ENCODE data around the gene SLC30A7. TPM values are rescaled to one million over a fixed set of nuclear protein-coding genes. Genes with fewer than 3 reads are reported as not detected.

Gene SLC30A7
- total and polyA plus RNA-seq, 7 experiments from 2014 or later, result 9.0 to 44.5 (median 32.1) TPM

- Mint-ChIP-seq H3K4me1 (peaks cover 17 to 56% (median 46%) of the 10 kb centered on the region in 7 donors), H3K4me3 (peak within 1 kb of the TSS; percentile 91 to 100 (median 99)), H3K27me3 (no peaks in the 10 kb centered on the region), H3K27ac (peak within 1 kb of the TSS; percentile 95 to 100 (median 99)), H3K9me3 (peaks cover 0 to 14% (median 8%) of the 10 kb centered on the region in 11 donors), H3K36me3 (peaks cover 18 to 32% (median 26%) of the 10 kb centered on the region in 5 donors)
- peaks cover 7 to 10% of the 10 kb centered on the region in 2 donors for H3K4me1 ChIP-seq (ENCODE audit: control insufficient read depth in 2 of 2, insufficient read depth in 2 of 2, low read length in 2 of 2)
- H3K36me3 ChIP-seq (ENCODE audit: control insufficient read depth in 2 of 3, insufficient read depth in 3 of 3, low read length in 3 of 3), result peaks cover 0 to 16% (median 0%) of the 10 kb centered on the region in 3 experiments
- DNase-seq (peak; percentile 28 to 66 (median 50)), ATAC-seq (peak; percentile 22)
- POLR2A ChIA-PET, result interaction anchor here (0.6 to 3.1 kb wide), 16 partner anchors 9 to 856 kb away, joined by 3 to 17 read pairs (median 4); no protein-coding TSS in a partner anchor
- intact Hi-C loops (cut with micrococcal nuclease), result loop anchor here (1.0 to 10.0 kb wide), 10 partner anchors 18 to 1045 kb away; partner anchors contain the start of genes TRMT13 (in 2 of the 2), AGL (in 1 of the 2), CDC14A (in 1 of the 2) and RTCA (in 1 of the 2)
- peaks cover 0 to 4% (median 0%) of the 10 kb centered on the region in 3 experiments for H3K9me3 ChIP-seq (ENCODE audit: control insufficient read depth in 2 of 3, low read length in 3 of 3)
- CTCF ChIA-PET, result interaction anchor here (0.8 to 1.5 kb wide), 2 partner anchors 9 to 439 kb away, joined by 3 to 4 read pairs; no protein-coding TSS in a partner anchor
- no peaks in the 10 kb centered on the region for H3K27me3 ChIP-seq (ENCODE audit: control insufficient read depth in 2 of 2, insufficient read depth in 2 of 2, low read length in 2 of 2)
- H3K4me3 ChIP-seq (ENCODE audit: low read length), result peak within 1 kb of the TSS; percentile 96
- H3K27ac ChIP-seq (ENCODE audit: low read depth, low read length), result peak within 1 kb of the TSS; percentile 95
Measured at GRCh38 chr1:100894603-100895539, 1.0 kb upstream of the SLC30A7 start, which contains the start of gene EXTL2. Gene EXTL2 (minus strand): TSS chr1:100894842. CDS start chr1:100888757, 6,085 bp downstream.

GRCh38 chr1:100896481-100896982, 642 bp downstream of the SLC30A7 start:
- peaks cover 8 to 27% (median 22%) of the 10 kb centered on the region in 5 donors for H3K36me3 Mint-ChIP-seq
- Histone ChIP-seq H3K36me3 (ENCODE audit: control insufficient read depth in 2 of 3, insufficient read depth in 3 of 3, low read length in 3 of 3) (peaks cover 0 to 22% (median 0%) of the 10 kb centered on the region in 3 experiments), H3K9me3 (ENCODE audit: control insufficient read depth in 2 of 3, low read length in 3 of 3) (no peaks in the 10 kb centered on the region), H3K4me3 (ENCODE audit: low read length) (peak overlapping the region; percentile 96), H3K27me3 (ENCODE audit: control insufficient read depth in 2 of 2, insufficient read depth in 2 of 2, low read length in 2 of 2) (no peaks in the 10 kb centered on the region), H3K27ac (ENCODE audit: low read depth, low read length) (peak overlapping the region; percentile 95), H3K4me1 (ENCODE audit: control insufficient read depth in 2 of 2, insufficient read depth in 2 of 2, low read length in 2 of 2) (peaks cover 7 to 10% of the 10 kb centered on the region in 2 donors)
- no peaks in the 10 kb centered on the region for H3K27me3 Mint-ChIP-seq
- intact Hi-C loops (cut with micrococcal nuclease), result loop anchor here (1.0 to 10.0 kb wide), 11 partner anchors 129 to 932 kb away; partner anchors contain the start of genes RTCA (in 2 of the 2), CDC14A (in 1 of the 2), DPH5 (in 1 of the 2) and SLC35A3 (in 1 of the 2)
- H3K27ac Mint-ChIP-seq, result peak overlapping the region; percentile 95 to 100 (median 99)
- H3K9me3 Mint-ChIP-seq, result peaks cover 0 to 8% (median 0%) of the 10 kb centered on the region in 11 donors
- H3K4me1 Mint-ChIP-seq, result peaks cover 21 to 63% (median 57%) of the 10 kb centered on the region in 7 donors
- DNase-seq (peak; percentile 32 to 85 (median 71)), ATAC-seq (peak; percentile 80)
- peak overlapping the region; percentile 91 to 100 (median 99) for H3K4me3 Mint-ChIP-seq
- ChIA-PET CTCF (interaction anchor here (0.6 kb wide), 1 partner anchor 28 kb away, joined by 3 read pairs; no protein-coding TSS in a partner anchor), POLR2A (interaction anchor here (0.6 to 3.1 kb wide), 12 partner anchors 10 to 413 kb away, joined by 3 to 17 read pairs (median 7); no protein-coding TSS in a partner anchor)

- Histone ChIP-seq H3K36me3 (ENCODE audit: control insufficient read depth in 2 of 3, insufficient read depth in 3 of 3, low read length in 3 of 3) (peaks cover 0 to 27% (median 4%) of the 10 kb centered on the region in 3 experiments), H3K4me3 (ENCODE audit: low read length) (no peak overlapping the region), H3K4me1 (ENCODE audit: control insufficient read depth in 2 of 2, insufficient read depth in 2 of 2, low read length in 2 of 2) (peaks cover 3 to 7% of the 10 kb centered on the region in 2 donors), H3K27ac (ENCODE audit: low read depth, low read length) (no peak overlapping the region), H3K9me3 (ENCODE audit: control insufficient read depth in 2 of 3, low read length in 3 of 3) (peaks cover 0 to 3% (median 0%) of the 10 kb centered on the region in 3 experiments), H3K27me3 (ENCODE audit: control insufficient read depth in 2 of 2, insufficient read depth in 2 of 2, low read length in 2 of 2) (no peaks in the 10 kb centered on the region)
- H3K27me3 Mint-ChIP-seq, result no peaks in the 10 kb centered on the region
- intact Hi-C loops (cut with micrococcal nuclease), result no loop called here
- ChIA-PET POLR2A (interaction anchor here (1.0 kb wide), 1 partner anchor 9 kb away, joined by 4 read pairs; no protein-coding TSS in a partner anchor), CTCF (interaction anchor here (0.5 to 1.1 kb wide), 2 partner anchors 338 to 445 kb away, joined by 3 to 4 read pairs; no protein-coding TSS in a partner anchor)
- H3K4me1 Mint-ChIP-seq, result peaks cover 38 to 94% (median 70%) of the 10 kb centered on the region in 7 donors
- peak overlapping the region in 2 of 10 donors; percentile 27 to 34 for H3K4me3 Mint-ChIP-seq
- peaks cover 4 to 56% (median 51%) of the 10 kb centered on the region in 5 donors for H3K36me3 Mint-ChIP-seq
- no peak overlapping the region for H3K27ac Mint-ChIP-seq
- no peak for ATAC-seq
- H3K9me3 Mint-ChIP-seq, result peaks cover 0 to 4% (median 0%) of the 10 kb centered on the region in 11 donors
- no peak for DNase-seq
Measured at GRCh38 chr1:100902365-100902764, 6.5 kb downstream of the SLC30A7 start.

- peaks cover 14 to 63% (median 55%) of the 10 kb centered on the region in 5 donors for H3K36me3 Mint-ChIP-seq
- peaks cover 0 to 4% (median 0%) of the 10 kb centered on the region in 11 donors for H3K9me3 Mint-ChIP-seq
- H3K4me1 ChIP-seq (ENCODE audit: control insufficient read depth in 2 of 2, insufficient read depth in 2 of 2, low read length in 2 of 2), result peaks cover 0 to 6% of the 10 kb centered on the region in 2 donors
- no peak overlapping the region for H3K27ac ChIP-seq (ENCODE audit: low read depth, low read length)
- H3K4me1 Mint-ChIP-seq, result peaks cover 42 to 91% (median 67%) of the 10 kb centered on the region in 7 donors
- POLR2A ChIA-PET, result interaction anchor here (1.0 kb wide), 1 partner anchor 10 kb away, joined by 5 read pairs; no protein-coding TSS in a partner anchor
- H3K4me3 Mint-ChIP-seq, result no peak overlapping the region
- peaks cover 0 to 3% (median 0%) of the 10 kb centered on the region in 3 experiments for H3K9me3 ChIP-seq (ENCODE audit: control insufficient read depth in 2 of 3, low read length in 3 of 3)
- no peak for ATAC-seq
- no peak for DNase-seq
- H3K27me3 ChIP-seq (ENCODE audit: control insufficient read depth in 2 of 2, insufficient read depth in 2 of 2, low read length in 2 of 2), result no peaks in the 10 kb centered on the region
- no peak overlapping the region for H3K4me3 ChIP-seq (ENCODE audit: low read length)
- intact Hi-C loops (cut with micrococcal nuclease), result no loop called here
- no peaks in the 10 kb centered on the region for H3K27me3 Mint-ChIP-seq
- peaks cover 0 to 37% (median 11%) of the 10 kb centered on the region in 3 experiments for H3K36me3 ChIP-seq (ENCODE audit: control insufficient read depth in 2 of 3, insufficient read depth in 3 of 3, low read length in 3 of 3)
- H3K27ac Mint-ChIP-seq, result peak overlapping the region in 1 of 9 donors; percentile 42
- CTCF ChIA-PET, result interaction anchor here (0.6 to 0.7 kb wide), 2 partner anchors 11 to 232 kb away, joined by 3 read pairs; no protein-coding TSS in a partner anchor
Measured at GRCh38 chr1:100903777-100904176, 7.9 kb downstream of the SLC30A7 start.

- Histone ChIP-seq H3K27me3 (ENCODE audit: control insufficient read depth in 2 of 2, insufficient read depth in 2 of 2, low read length in 2 of 2) (no peaks in the 10 kb centered on the region), H3K9me3 (ENCODE audit: control insufficient read depth in 2 of 3, low read length in 3 of 3) (peaks cover 0 to 3% (median 0%) of the 10 kb centered on the region in 3 experiments), H3K36me3 (ENCODE audit: control insufficient read depth in 2 of 3, insufficient read depth in 3 of 3, low read length in 3 of 3) (peaks cover 0 to 43% (median 16%) of the 10 kb centered on the region in 3 experiments), H3K4me3 (ENCODE audit: low read length) (no peak overlapping the region), H3K4me1 (ENCODE audit: control insufficient read depth in 2 of 2, insufficient read depth in 2 of 2, low read length in 2 of 2) (peaks cover 0 to 6% of the 10 kb centered on the region in 2 donors), H3K27ac (ENCODE audit: low read depth, low read length) (peak overlapping the region; percentile 18)
- ChIA-PET CTCF (interaction anchor here (0.6 kb wide), 1 partner anchor 231 kb away, joined by 3 read pairs; no protein-coding TSS in a partner anchor), POLR2A (interaction anchor here (1.0 kb wide), 1 partner anchor 11 kb away, joined by 5 read pairs; no protein-coding TSS in a partner anchor)
- H3K4me3 Mint-ChIP-seq, result peak overlapping the region in 7 of 10 donors; percentile 4 to 65 (median 36)
- H3K4me1 Mint-ChIP-seq, result peaks cover 41 to 90% (median 62%) of the 10 kb centered on the region in 7 donors
- DNase-seq (no peak), ATAC-seq (peak; percentile 10)
- H3K27ac Mint-ChIP-seq, result peak overlapping the region in 5 of 9 donors; percentile 33 to 78 (median 74)
- H3K27me3 Mint-ChIP-seq, result no peaks in the 10 kb centered on the region
- peaks cover 14 to 60% (median 54%) of the 10 kb centered on the region in 5 donors for H3K36me3 Mint-ChIP-seq
- peaks cover 0 to 4% (median 0%) of the 10 kb centered on the region in 11 donors for H3K9me3 Mint-ChIP-seq
- intact Hi-C loops (cut with micrococcal nuclease), result no loop called here
Measured at GRCh38 chr1:100904528-100904927, 8.6 kb downstream of the SLC30A7 start.

Data from naive thymus-derived CD4-positive, alpha-beta T cell (primary cell).